GM21423 (cell line): ENCODE results near the gene HOXD12.

ENCODE experiments used
- ATAC-seq: cut with Tn5 transposase; IDR thresholded peaks from one replicate; pipeline ENCODE4 v1.9.1; 2021; ENCODE audit warnings: mild to moderate bottlenecking, moderate library complexity; ENCODE audit not compliant: unreplicated experiment

Gene HOXD12

GRCh38 chr2:176130957-176131847 lies 31.6 kb downstream of the HOXD12 start:
- no peak for ATAC-seq

DNA sequence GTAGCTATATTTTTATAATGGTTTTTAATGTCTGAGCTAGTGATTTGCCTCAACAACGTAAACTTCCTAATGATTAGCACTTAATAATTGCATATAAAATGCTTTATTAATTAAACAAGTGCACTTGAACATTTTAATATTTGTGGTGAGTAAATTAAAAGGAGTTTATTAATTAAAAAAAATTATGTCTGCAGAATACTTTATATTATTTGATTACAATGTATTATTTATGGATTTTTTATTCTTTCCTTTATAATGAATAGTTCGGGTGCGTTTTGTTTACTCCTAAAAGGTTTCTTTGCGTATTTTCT lies 32.2 kb downstream of the HOXD12 start:
- ATAC-seq, result no peak

DNA sequence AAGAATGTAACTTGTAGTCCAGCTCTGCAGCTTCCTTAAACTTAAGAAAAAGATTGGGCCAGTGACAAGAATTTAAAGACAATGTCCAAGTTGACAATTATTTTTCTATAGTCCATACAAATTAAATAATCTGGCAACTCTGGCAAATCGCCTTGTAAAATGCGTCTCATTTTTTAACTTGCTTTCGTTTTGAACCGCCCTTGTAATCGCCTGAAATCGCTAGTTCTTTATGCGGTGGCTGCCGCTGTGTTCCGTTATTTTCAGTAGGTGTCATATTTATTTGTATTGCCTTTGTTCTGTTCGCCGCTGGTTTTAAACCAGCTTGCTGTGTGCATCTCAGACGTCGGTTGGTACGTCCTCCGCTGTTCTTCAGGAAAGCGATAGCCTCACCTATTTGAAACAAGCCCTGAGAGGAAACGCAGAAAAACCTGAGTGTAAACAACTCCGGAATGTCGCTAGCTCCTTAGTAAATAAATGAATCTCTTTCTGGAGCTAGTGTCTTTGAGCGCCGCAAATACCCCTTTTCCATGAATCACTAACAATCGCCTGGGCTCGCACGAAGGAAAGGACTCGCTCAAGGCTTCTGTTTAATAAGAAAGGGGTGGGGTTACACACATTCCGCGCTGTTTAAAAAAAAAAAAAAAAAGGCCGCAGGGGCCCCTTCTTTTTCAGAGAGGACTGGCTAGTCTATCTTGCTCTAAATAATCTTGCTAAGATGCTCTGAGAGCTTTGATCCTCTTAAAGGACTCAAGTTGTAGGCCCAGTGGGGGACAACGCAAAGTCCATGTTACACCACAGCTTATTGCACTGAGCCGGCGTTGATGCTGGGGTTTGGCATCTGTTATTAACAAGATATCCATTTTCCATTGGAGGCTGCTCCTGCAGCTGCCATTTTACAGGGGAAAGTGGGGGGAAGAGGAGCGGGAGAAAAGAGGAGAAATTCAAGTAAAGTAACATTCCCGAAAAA lies 32.9 kb downstream of the HOXD12 start:
- no peak for ATAC-seq

DNA sequence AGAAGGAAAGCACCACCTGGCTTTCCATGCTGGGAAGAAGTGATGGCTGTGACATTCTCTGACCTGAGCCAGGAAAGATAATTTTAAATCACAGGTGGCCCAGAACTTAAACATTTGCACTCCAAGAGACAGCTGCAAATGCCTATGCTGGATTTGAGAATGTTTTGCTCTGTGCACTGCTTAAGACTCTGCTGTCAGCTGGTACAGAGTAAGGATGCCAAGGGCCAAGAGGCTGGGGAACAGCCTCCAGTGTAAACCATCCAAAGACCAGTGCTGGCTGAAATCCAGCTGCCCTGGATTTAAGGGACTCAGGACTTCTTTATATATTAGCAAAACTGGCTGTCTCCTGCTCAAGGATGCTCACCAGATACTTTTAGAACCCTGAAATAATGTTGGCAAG lies 33.8 kb downstream of the HOXD12 start:
- no peak for ATAC-seq

DNA sequence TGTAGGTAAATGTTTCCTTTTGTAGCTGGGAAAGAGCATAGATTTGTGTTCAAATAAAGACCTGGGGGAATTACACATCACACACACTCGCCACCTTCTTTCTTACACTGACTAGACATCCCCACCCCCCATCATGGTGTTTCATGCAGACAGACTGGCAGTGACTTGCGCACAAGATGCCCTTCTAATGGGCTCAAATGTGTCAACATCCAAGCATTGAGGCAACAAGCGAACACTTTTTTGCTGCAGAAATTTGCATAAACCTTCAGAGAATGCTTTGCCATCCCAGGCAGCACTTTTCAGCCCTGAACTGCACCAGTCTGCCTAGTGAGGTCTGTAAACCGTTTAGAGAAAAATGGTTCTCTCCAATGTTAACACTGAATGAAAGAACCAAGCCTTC lies 34.4 kb downstream of the HOXD12 start:
- no peak for ATAC-seq

GRCh38 chr2:176135035-176135440 lies 35.4 kb downstream of the HOXD12 start:
- ATAC-seq, result no peak

DNA sequence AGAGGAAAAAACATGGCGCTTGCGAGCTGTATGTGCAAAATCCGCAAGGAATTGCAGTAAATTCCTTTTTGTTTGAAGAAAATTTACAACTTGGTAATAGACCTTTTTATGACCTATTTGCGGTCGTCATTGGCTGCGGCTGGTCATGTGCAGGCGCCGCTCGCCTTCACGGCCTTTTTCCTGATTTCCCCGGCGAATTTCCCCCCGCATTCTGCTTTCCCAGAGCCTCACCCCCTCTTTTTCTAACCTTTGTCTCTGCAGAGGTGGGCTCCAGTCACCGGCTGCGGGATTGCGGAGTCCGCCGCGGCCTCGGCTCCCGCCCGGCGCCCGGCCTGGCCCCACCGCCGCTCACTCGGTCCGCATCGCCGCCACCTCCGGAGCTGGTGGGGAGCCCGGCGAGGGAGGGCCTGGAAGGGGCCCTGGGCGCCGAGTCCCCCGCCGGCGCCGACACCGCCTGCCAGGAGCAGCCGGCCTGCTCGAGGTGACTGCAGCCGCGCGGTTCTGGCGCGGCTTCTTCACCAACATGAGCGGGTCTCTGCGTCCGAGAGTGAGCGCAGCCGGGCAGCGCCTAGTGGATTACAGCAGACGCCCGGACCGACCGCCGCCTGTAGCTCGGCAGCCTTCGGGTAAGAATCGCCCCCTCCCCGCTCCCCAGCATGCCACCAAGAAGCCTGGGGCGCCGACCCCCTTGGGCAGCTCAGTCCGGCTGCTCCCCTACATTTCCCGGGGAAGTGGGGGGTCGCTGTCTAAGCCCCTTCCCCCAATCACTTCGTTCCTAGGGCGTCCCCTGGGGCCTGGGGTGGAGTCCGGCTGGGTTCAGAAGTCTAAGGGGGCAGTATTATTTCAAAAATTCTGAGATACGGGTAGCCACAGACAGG lies 37.0 kb downstream of the HOXD12 start:
- ATAC-seq, result no peak

DNA sequence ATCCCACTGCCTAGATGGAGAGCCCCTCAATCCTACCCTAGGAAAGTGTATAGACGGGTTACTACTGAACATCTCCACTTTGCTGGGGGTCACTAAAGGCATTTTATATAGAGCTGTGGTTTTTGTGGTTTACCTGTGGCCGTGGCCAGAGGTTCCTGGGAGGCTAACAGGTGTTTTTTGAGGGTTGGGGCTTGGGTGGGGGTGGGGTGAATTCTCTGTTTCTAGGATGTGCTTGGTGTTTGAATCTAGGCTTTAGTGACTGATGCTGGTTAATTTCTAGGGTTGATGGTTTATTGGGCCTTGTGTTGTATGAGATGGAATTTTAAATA lies 37.6 kb downstream of the HOXD12 start:
- no peak for ATAC-seq

- no peak for ATAC-seq
These were observed 38.3 kb downstream of the HOXD12 start for GRCh38 chr2:176137906-176138305.

- ATAC-seq, result no peak
These were observed 38.9 kb downstream of the HOXD12 start for GRCh38 chr2:176138526-176138922.

- no peak for ATAC-seq
These were observed 39.5 kb downstream of the HOXD12 start for GRCh38 chr2:176138923-176139660.

DNA sequence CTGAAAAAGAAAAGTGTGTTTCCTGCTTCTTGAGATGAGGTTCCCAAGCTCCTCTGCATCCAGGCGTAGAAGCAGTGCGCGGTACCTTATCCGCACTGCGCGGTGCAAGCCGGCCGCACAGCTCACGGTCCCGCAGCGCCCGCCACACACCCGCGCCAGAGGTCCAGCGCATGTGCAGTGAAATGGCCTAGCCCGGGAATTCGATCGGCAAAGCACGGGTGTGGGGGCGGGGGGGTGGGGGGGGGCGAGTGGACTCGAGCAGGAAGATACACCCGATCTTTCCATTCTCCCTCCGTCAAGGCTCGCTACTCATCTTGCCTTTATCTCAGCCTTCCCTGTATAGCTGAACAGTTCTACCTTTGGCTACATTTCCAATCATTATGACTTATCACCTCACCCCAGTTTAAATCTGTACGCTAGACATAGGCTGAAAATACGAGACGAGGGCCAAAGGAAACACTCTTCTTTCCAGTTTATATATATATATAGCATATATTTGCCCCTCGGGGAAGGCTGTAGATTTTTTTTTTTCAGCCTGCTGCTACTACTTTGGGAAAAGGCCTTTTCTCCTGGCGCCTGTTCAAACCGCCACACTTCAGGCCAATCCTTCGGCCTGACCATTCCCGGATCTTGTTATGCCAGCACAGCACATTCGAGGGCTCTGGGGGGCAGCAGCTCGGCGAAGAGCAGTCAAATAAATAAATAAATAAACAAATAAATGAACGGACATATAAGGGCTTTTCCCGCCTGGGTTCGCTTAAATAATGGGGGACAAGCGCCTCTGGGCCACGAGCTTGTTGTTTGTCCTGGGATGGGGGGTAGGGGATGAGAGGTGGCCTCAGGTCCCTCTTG lies 40.3 kb downstream of the HOXD12 start:
- ATAC-seq, result no peak

DNA sequence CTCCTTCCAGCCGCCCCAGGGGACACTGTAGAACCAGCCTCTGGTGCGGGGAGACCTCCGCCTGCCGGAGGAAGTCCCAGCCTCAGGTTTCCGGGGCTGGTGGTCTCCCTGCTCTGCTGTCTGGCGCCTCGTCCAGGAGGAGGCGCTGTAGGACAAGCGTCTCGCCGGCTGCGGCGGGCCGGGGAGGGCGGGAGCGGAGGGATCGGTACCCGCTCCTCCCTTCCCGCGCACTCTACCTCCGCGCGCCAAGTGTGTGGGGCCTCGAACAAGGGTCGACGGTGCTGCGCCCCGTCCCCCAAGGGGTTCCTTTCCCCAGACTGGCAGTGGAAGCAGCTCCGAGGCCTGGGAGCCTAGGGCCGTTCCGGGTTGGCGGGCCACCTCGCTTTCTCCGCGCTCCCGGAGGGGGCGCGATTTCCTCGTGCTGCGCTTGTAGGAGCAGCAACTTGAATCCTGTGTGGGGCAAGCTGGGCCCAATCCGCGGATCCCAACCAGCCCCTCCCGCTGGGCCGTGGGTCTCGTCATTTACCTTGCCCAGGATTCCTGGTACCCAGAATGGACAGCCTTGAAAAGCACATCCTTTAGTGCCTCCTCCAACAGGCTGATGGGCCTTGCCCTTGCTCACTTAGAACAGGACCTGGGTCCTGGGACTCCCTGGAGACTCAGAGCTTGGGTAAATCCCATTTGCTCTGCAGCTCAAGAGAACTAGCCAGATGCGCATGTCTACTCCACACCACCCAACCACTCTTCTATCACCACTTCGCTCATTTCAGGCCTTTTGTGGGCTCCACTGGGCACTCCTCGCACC lies 41.1 kb downstream of the HOXD12 start:
- ATAC-seq, result peak; percentile 91

- no peak for ATAC-seq
These were observed 42.7 kb downstream of the HOXD12 start for GRCh38 chr2:176142281-176142680.

GRCh38 chr2:176145085-176145969 lies 45.7 kb downstream of the HOXD12 start:
- no peak for ATAC-seq

DNA sequence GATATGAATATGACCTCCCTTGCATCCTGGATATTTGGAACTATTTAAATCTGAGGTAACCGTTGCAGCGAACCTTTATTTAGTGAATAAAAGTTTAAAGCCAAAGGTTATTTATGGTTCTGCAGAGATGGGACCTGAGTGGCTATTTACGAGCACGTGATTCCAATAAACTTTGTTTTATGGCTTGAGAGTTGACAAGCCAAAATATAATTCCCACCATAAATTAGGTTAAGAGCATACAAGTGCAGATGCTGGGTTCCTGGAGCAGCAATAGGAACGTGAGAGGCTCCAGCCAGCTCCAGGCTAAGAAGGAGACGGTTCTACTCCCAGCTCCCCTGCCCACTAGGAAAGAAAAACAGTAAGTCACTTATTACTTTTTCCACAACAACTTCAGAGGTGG lies 46.5 kb downstream of the HOXD12 start:
- no peak for ATAC-seq

DNA sequence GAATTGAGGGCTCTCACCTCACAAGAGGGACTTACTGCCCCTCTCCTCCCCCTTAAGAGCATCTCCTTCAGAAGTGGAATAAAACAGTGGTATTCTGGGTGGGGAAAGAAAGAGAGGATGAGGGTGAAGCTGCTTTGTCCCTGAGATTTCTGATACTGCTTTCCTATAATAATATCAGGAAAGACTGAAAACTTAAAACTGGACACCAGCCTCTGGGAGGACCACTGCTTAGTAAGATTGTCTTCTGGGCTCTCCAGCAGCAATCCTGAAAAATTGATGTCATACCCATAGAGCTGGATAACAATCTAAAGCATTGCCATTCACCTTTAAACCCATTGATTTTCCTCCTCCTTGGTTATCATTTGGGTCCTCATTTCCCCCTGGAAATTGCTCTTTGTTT lies 47.0 kb downstream of the HOXD12 start:
- ATAC-seq, result no peak
